Ureter (tissue), 1 donor: Measurements from ENCODE around the gene TFEB. TPM values are rescaled to one million over a fixed set of nuclear protein-coding genes. Genes with fewer than 3 reads are reported as not detected.

ENCODE experiments used
- DNase-seq: peaks from one replicate; pipeline ENCODE4 v3.0.0-alpha.2; 2020; ENCODE audit warnings: low spot score
- total RNA-seq: library from RNA; stranded (reverse); gene quantifications from one replicate; pipeline ENCODE4 v1.2.4, GENCODE V29; 2023
- donor health status: DM: yes; HTN: yes; CAD: no.

TFEB gene
- total RNA-seq, 1 donor from 2014 or later = 29.4 TPM

DNA sequence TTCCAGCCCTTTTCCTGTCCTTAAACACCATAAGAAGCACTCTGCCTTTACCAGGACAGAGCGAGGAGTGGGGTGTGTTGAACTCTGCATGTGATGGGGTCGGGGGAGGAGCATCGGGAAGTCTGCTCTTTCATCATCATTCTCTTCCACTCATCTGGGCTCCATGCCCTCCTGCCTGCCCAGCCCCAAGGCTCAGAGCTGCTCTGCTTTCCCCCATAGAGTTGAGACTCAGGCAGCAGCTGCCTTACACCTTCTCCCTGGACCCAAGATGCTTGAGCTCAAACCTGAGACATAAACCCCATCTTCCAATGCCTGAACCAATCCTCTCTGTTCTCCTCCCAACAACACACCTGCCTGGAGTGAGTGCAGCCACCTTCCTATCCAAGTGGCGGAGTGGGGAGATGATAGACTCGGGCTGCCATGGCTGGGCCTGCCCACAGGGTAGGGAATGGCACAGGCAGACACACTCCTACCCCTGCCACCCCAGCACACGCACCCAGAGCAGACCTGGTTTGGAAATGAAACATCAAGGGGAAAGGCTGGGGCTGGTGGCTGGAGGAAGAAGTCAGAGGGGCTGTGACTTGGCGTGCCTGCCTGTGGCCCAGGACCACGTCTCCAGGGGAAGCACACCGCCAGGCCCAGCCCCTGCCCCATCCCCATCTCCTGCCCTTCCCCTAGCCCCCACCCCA is 28.4 kb downstream of the TFEB start:
- DNase-seq = no peak

DNA sequence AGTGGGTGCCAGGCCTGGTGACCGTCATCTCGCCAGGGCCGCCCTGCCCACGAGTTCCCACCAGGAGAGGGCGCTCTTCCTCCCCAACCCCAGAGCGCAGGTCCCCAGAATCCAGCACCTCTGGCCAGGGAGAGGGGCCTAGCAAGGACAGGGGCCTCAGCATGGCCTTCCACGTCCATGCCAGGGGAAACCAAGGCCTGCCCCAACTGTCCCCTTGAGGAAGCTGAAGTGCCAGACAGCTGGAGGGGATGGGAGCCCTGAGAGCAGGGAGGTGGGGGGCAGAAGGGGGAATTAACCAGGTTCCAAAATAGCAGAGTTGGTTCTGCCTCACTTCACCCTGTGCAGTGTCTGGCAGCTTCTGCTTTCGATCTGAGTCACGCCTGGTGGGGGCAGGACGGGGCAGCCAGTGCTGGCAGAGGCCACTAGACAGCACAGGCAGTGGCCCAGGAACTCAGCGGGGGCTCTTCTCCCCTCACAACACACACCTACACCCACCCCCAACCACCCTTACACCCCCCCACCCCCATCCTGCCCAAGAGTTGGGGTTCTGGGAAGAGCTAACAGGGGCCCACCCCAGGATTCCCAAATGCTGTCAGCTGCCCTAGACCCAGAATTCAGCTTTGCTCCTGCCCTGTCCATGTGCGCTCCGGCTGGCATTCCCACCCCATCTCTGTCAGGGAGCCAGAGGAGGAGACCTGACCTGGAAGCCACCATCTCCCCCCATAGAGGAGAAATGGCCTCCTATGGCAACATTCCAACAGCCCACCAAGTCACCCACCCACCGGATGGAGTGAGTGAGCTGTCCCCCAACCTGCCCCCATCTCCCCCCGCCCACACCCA is 29.2 kb downstream of the TFEB start:
- peak; percentile 84 for DNase-seq

DNA sequence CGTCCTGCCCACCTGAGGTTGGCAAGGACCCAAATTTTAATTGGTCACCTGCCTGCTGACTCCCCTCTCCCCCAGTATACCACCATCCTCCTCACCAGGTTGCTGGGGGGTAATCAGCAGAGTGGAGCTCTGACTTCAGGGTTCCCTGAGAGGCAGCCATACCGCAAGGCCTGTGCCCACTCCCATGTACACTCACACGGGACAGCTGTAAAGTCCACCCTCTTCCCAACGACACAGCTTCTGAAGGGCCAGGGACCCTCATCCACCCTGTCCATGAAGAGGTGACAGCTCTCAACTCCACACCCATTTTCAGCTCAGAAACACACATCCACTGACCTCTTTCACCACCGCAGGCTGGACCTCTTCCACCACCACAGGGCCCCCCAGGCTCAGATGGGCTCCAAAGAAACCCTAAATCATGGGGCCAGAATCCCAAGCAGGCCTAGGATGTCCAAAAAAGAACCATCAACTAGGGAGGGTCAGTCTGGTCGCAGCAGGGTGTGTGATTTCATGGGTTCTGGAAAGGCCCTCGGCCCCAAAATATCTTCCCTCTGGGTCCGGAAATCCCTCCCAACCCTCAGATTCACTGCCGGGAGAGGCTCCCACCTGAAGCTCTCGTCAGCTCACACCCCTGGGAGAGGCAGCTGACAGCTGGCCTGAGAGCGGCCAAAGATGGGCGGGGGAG is 30.0 kb downstream of the TFEB start:
- DNase-seq = no peak

DNA sequence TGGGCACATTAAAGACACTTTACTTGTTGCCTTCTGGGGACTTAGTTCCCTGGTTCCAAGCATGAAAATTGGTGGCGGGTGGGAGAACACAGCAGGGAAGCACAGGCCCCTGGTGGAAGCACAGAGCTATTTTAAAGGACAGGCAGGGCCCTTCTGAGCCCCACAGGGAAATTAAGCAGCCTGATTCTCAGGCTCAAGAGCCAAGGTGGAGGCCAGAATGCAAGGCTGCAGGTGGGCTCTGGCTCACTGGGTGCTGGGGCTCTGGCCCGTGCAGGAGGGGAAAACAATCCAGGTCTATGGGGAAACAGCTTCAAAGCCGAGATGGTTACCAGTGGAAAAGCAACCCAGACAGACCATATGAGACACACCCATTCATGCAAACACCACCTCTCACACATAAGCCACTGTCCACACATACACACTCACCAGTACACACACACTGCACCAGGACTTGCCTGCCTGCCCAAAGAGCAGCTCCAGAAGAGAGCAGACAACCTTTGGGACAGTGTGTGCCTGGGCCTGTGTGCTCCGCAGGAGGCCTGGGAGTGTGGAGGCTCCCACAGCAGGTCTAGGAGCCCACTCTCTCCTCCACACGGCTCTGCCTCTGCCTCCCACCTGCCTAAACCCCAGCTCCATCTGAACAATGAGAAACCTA is 30.6 kb downstream of the TFEB start:
- no peak for DNase-seq

DNA sequence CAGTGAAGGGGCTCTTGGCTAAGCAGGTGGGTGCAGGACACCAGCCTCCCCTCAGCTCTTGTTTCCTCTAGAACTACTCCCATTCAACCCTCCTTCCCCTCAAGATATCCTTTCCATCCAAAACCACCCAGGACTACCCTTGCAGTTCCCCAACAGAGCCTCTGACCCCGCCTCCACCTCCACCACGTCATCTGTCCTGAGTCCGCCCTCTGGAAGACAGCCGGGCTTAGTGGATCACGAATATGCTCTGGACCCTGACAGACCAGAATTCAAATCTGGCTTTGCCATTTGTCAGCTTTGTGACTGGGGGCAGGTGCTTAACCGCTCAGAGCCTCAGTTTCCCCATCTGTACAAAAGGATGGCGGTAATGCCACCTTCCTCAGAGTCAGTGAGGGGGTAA is 31.4 kb downstream of the TFEB start:
- no peak for DNase-seq

DNA sequence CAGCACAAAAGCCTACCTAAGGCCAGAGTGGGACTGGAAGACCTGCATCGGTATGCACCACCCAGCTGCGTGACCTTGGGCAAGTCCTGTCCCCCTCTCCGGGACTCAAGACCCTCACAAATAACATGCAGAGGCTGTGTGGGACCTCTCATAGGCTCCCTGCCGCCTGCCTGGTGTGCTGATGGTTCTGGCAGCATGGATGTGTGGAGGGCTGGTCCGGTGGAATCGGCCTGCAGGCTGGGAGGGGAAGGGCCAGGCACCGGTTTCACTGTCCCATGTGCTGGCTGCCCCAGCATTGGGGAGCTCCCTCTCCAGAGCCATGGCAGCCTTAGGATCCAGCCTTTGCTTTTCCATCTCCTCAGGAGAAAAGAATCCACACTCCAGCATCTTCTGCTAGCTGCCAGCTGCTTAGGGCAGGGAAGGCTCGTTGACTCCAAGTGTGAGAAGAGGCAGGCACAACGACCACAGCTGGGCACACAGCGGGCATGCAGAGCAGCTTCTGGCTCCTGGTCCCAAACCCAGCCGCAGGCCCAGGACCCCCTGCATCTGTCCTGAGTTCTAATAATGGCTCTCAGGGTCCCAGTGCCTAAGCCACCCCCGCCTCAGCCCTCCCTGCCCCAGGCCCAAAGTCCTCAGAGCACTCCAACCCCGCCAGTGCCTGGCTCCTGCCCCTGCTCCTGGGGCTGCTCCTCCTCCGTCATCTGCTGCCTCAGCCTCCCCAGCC is 32.5 kb downstream of the TFEB start:
- no peak for DNase-seq

DNA sequence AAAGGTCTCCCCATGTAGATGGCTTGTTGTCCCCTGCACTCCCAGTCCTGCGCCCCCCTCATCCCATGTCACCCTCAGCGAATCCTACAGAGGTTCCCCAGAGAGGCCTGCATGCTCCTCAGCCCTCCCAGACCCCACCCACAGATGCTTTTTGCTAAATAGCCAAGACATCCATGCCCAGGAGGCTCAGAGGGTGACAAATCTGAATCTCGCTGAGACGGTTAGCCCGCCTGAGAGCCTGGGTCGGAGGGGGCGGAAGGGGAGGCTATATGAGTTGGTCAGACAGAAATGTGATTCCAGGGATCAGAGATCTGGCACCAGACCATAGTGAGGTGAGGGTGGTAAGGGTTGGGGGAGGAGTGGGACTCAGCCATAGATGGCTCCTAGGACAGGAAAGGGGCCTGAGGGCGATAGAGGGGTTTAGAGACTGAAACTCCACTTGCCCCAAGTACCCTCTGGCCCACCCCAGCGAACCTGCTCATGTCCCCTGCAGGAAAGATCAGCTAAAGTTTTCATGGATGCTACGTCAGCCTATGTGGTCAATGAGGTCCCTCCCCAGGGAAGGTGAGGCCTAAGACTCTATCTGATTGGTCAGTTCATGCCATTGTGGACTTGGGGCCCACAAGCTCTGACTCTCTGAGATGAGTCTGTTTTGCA is 33.2 kb downstream of the TFEB start:
- no peak for DNase-seq

DNA sequence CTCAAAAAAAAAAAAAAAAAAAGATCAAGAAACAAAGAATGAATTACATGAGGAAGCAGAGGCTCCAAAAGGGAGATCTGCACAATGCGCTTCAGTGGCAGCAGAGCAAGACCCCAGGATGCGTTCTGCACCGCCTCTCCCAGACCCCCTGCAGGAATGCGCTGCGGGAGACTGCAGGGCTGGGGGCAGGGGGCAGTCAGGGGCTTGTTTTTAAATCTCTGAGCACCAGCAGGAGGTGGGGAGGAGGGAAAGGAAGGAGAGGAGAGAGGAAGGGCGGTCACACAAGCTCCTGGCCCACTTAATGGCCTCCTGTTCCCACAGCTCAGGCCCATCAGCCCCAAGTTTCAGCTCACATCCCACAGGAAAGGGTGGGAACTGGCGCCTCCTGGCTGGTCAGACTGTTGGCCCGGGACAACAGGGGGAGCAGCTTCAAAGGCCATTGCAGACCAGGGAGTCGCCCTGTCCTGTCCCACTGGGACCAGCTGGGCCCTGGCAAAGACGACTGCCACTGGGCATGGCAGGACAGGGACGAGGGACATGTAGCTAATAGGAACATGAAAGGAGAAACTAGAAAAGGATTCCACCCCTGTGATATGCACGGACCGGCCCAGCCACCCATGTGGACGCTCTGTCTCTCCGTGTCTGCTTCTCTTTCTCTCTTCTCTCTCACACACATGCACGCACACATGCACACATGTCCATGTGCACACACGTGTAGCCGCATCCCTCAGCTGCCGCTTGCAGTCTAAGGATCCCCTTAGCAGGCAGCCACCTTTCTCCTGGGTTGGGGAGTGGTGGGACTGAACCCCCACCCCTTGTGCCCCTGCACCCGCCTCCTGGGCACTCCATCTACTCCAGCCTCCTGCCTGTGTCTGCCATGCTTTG is 34.7 kb downstream of the TFEB start:
- DNase-seq = no peak

DNA sequence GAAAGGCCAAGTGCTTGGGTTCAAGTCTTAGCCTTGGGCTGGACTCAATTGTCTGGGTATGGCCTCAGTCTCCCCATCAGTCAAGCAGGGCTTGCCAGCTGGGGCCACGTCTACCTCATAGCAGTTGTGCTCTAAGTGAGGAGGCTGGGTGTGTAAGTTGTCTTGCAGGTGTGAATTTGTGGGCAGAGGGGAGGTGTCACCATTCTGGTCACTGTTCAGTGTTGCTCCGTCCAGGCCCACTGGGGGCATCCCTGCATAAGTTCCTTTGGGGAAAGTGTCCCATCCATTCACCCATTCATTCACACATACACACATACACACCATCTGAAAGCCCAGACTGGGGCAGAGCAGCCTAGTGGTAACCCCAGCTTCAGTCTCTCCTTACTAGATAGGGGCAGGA is 36.3 kb downstream of the TFEB start:
- no peak for DNase-seq

DNA sequence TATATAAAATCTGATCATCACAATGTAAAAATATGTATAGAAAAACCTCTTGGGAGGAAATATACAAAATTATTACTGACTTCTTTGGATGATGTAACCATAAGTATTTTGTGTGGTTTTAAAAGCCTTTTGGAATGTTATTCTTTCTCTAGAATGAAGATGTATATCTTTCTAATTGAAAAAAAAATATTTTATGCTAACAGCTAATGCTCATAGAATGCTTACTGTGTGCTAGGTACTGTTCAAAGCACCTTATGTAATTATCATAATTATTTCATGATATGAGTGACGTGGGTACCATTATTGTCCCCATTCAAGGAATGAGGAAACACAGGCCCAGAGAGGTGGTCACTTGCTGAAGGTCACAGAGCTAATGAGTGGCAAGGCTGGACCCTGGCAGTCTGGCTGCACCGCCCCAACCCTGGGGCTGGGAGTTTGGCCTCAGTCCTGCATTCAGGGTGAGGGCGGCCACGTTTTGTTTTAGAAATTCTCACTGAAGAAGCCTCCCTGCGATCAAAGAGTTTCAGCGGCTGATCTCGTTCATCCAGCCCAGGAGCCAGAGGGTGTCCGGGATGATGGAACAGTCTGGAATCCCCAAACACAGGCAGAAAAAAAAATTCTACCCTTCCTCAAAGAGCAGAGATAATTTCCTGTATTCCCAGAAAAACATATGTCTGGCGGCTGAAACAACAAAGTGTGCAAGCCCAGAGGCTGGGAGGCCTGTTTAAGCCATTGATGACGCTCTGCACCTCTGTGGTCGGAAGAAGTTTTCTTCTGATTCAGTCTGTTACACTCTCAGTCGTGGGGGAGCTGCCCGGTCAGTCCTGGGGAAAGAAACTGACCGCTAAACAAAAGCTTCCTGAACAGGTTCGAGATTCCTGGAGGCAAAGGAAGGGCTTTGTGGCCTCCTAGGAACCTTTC is 37.3 kb downstream of the TFEB start:
- no peak for DNase-seq

DNA sequence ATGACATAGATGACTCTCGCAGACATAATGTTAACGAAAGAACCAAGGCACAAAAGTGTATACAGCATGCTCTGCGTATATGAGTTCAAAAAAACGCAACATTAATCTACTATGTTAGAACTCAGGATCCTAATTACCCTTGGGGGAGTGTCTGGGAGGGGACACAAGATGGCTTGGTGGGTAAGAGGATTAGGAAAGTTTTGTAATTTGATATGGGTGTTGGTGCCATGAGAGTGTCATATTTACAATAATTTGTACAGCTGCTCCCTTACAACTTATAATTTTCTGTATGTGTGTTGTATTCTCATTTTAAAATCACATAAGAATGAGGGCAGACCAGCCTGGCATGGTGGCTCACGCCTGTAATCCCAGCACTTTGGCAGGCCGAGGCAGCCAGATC is 38.6 kb downstream of the TFEB start:
- no peak for DNase-seq

DNA sequence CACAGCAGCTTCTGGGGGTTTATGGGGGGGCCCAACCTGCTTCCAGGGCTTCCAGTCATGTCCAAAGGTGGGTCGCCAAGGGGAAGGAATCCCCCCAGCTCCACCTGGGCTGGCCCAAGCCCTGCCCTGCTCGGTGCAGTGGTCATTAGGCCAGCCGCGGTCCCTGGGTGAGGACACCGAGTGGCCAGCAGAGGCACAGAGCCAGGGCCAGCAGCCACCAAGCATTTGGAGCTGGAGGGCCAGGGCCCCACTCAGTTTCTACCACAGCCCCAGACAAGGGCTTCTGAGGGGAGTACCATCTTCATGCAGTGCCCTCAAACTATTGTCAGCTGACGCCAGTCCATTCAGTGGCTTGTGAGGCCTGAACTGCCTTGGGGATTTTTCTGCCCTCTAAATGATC is 39.6 kb downstream of the TFEB start:
- DNase-seq = no peak

DNA sequence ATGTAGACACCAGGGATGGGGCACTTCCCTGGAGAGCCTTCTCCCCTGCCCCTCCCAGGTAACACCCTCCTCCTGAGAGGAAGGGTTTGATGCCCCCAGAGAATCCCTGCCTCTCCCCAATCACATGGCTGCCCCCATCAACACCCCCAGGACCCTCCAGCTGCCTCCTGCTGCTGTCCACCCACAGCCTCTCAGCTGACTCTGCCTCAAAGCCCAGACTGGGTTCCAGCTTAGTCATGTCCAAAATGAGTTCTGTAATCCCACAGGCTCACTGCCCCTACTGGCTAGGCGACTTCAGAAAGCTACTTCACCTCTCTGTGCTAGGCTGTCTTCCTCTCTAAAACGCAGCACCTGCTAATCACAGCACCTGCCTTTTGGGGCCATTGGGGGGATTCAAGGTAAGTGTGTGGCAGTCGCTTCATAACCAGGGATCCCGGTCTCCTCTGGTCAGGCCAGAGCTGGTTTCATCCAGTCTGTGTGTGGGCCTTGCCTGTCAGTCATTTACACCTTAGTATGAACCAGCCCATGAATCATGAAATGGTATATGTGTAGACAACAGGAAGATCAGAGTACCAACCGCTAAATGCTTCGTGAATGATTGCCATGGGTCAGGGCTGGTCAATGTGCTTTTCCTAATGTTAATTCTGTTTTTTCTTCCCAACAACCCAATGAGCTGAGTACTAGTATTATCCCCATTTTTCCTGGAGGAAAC is 40.4 kb downstream of the TFEB start:
- no peak for DNase-seq

DNA sequence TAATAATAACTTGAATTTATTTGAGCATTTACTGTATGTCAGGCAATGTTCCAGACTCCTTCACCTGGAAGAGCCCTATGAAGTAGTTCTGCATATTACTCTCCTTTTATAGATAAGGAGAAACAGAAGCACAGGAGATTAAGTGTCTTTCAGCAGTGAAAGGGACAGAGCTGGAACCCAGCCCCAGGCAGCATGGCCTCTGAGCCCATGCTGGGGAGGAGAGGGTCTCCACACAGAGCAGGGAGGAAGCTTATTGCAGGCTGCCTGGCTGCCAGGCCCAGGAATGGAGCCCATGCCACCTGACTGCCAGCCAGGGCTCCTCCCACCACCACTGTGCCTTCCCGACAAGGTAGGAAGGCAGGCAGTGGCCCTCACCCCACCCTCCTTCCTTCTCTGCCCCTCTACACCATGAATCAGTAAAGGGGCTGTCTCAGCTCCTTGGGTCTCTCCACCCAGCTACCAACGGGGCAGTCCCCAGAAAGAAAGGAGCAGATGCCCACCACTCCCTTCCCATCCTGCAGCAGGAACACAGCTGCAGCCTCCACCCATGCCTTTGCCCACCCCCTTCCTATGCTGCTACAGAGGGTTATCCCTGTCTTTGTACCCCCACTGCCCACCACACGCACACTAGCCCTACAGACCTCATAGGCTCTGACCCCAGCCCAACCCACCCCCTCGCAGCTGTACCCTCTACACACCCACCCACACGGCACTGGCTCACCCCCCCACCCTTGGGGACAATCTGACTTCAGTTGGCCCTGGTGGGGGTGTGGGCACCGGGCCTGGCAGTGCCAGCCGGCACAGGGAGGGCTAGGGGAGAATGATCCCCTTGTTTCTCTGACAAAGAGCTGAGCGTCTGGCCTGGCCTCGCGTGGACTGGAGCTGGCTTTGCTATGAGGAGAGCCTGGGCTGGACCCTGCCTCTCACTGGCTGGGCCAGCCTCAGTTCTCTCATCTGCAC is 41.8 kb downstream of the TFEB start:
- DNase-seq = no peak

DNA sequence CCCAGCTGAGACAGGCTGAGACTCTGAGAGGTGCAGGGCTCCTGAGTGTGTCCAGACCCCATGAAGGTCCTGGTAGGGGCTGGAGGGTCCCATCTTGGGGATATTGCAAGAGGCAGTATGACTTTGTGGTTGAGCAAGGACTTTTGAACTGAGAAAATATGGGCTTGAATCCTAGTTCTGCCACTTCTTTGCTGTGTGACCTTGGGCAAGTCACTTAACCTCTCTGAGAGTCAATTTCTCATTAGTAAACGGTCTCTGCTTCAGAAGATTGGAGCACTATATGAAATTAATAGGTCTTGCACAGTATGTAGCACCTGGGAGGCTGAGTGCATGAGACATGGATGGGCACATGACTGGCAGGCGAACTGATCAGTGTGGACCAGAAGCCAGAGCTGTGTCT is 42.7 kb downstream of the TFEB start:
- DNase-seq = no peak

DNA sequence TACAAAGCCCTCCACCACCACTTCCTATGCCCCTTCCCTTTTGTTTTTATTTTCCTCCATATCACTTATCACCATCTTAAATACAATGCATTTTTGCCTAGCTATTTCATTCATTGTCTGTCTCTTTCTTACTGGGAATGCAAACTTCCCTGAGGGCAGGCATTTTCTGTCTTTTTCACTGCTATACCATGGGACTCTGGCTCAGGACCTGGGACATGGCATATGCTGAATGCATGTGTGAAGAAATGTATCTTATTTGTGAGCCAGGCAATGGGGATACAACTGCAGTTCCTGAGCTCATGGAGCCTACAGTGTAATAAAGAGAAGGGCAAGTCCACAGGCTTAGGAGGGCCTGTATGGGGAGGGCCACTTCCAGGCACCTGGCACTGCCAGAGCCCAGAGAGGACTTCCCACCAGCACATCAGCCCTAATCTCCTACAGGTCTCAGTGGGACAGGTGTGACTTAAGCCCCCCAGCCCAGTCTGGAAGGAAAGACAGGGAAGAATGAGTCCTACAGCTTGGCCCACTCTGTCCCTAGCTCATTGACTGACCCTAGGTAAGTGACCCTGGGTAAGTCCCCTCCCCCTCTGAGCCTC is 43.2 kb downstream of the TFEB start:
- DNase-seq = no peak
